K562 (cell line): ENCODE results near the gene NFKBIA. TPM values are rescaled to one million over a fixed set of nuclear protein-coding genes. Genes with fewer than 3 reads are reported as not detected.

Experiments used
- ATAC-seq: fragments of 200-7000 bp; cut with Tn5 transposase; 3 replicates; pipeline ENCODE4 v1.9.1; 2020; ENCODE audit warnings: moderate library complexity
- BruUV-seq: library from RNA; stranded (reverse); fragments of 400-500 nt; replicated peaks from 2 replicates; lab custom pipeline; 2021; lab: Mats Ljungman, UMichigan
- CTCF ChIA-PET: fragments of 300-600 bp; formaldehyde crosslinking; extraction: SDS; loops from one replicate; lab custom pipeline; 2021; ENCODE audit warnings: low intra/inter-chr PET ratio; lab: Yijun Ruan, JAX
- POLR2A ChIA-PET: fragments of 300-600, 350-650 bp; sonication (Branson Sonifier 250); formaldehyde crosslinking; extraction: SDS; loops from one replicate; lab custom pipeline; 2021; ENCODE audit warnings: antibody characterized with exemption, inconsistent platforms; lab: Yijun Ruan, JAX
- DNase-seq, 4 experiments: peaks; one replicate each; pipeline versions ENCODE4 v3.0.0 to v3.0.0-alpha.2; 2011 to 2018; ENCODE audit warnings: low spot score in 3 of 4, mixed read lengths in 3 of 4; ENCODE audit errors: extremely low read depth in 1 of 4
- FAIRE-seq: peaks from 2 replicates; lab custom pipeline; 2011; peaks lifted over from hg19 to GRCh38; lab: Jason Lieb, UNC
- H2AFZ ChIP-seq: 2 replicates; pipeline ENCODE4 v1.6.0; 2011; ENCODE audit warnings: low read depth, low read length, control low read depth, inconsistent platforms
- H3K27ac ChIP-seq: fragments of 200-600 bp; 3 replicates; pipeline ENCODE4 v1.8.0; 2011; ENCODE audit warnings: low read depth, mild to moderate bottlenecking, control low read depth, inconsistent platforms, low read length, moderate library complexity, mixed read lengths; ENCODE audit errors: extremely low read depth
- H3K27me3 ChIP-seq, 2 experiments: fragments of 300-600 bp in 1 of 2; 2 replicates in 1 of 2; 3 replicates in 1 of 2; pipeline versions ENCODE4 v1.6.0 to v1.8.0; 2011; ENCODE audit warnings: inconsistent platforms in 2 of 2, low read length in 2 of 2, mild to moderate bottlenecking in 1 of 2, mixed read lengths in 1 of 2, moderate library complexity in 1 of 2; ENCODE audit not compliant: control insufficient read depth in 2 of 2, insufficient read depth in 2 of 2
- H3K36me3 ChIP-seq: fragments of 300-600 bp; 3 replicates; pipeline ENCODE4 v1.8.0; 2011; ENCODE audit warnings: mild to moderate bottlenecking, low read length, inconsistent platforms; ENCODE audit not compliant: control insufficient read depth, insufficient read depth
- H3K4me1 ChIP-seq, 2 experiments: fragments of 200-600 bp in 1 of 2; replicated peaks in 1 of 2; 2 replicates in 1 of 2; 3 replicates in 1 of 2; pipeline versions ENCODE4 v1.5.1 to v1.8.0; 2011; ENCODE audit warnings: inconsistent platforms in 2 of 2, low read length in 2 of 2, mild to moderate bottlenecking in 1 of 2, mixed read lengths in 1 of 2, moderate library complexity in 1 of 2; ENCODE audit not compliant: control insufficient read depth in 2 of 2, insufficient read depth in 2 of 2
- H3K4me2 ChIP-seq: 2 replicates; pipeline ENCODE4 v1.6.1; 2011; ENCODE audit warnings: low read length, control low read depth, inconsistent platforms, mixed read lengths; ENCODE audit not compliant: insufficient read depth
- H3K4me3 ChIP-seq: fragments of 200-600 bp; sonication (generic), shearing (Covaris generic); 2 replicates; pipeline ENCODE4 v1.5.1; 2016; ENCODE audit warnings: control low read depth, inconsistent platforms
- H3K79me2 ChIP-seq: fragments of 200-600 bp; 3 replicates; pipeline ENCODE4 v1.8.0; 2011; ENCODE audit warnings: low read length, inconsistent platforms; ENCODE audit not compliant: control insufficient read depth, insufficient read depth
- H3K9ac ChIP-seq, 2 experiments: 2 replicates each; pipeline versions ENCODE4 v1.6.0 to v1.6.1; 2011; ENCODE audit warnings: low read depth in 2 of 2, low read length in 2 of 2, control low read depth in 1 of 2, inconsistent platforms in 1 of 2, mild to moderate bottlenecking in 1 of 2, mixed read lengths in 1 of 2; ENCODE audit not compliant: insufficient read depth in 1 of 2
- H3K9me1 ChIP-seq: one replicate; pipeline ENCODE4 v1.6.0; 2011; ENCODE audit warnings: inconsistent platforms, mild to moderate bottlenecking, low read length, moderate library complexity; ENCODE audit not compliant: control insufficient read depth, insufficient read depth
- H3K9me3 ChIP-seq: replicated peaks from 2 replicates; pipeline ENCODE4 v1.5.1; 2011; ENCODE audit warnings: low read depth, low read length, inconsistent platforms; ENCODE audit not compliant: control insufficient read depth, insufficient read depth
- H4K20me1 ChIP-seq: replicated peaks from 2 replicates; pipeline ENCODE4 v1.6.1; 2011; ENCODE audit warnings: low read length, inconsistent platforms, mixed read lengths; ENCODE audit not compliant: control insufficient read depth, insufficient read depth
- BCOR ChIP-seq: fragments of 450-650 bp; IDR thresholded peaks from 2 replicates; pipeline ENCODE4 v1.6.1; 2016
- CEBPB ChIP-seq: fragments of 450-650 bp; IDR thresholded peaks from 2 replicates; pipeline ENCODE4 v1.6.1; 2016; ENCODE audit warnings: missing genetic modification characterization, missing compliant biosample characterization
- EP300 ChIP-seq: IDR thresholded peaks from 2 replicates; pipeline ENCODE4 v1.6.1; 2012; ENCODE audit warnings: low read length, improper control_type of control experiment
- FOSL1 ChIP-seq: fragments of 200-800 bp; sonication (Bioruptor generic); conservative IDR thresholded peaks from 2 replicates; pipeline ENCODE4 v1.6.1; 2016; ENCODE audit warnings: missing genetic modification characterization, missing compliant biosample characterization
- FOXK2 ChIP-seq, 2 experiments: fragments of 450-650 bp; IDR thresholded peaks in 1 of 2; conservative IDR thresholded peaks in 1 of 2; 2 replicates each; pipeline ENCODE4 v1.6.1; 2016; ENCODE audit warnings: low read depth in 2 of 2, mild to moderate bottlenecking in 1 of 2
- NFXL1 ChIP-seq: fragments of 450-650 bp; formaldehyde crosslinking; IDR thresholded peaks from 2 replicates; pipeline ENCODE4 v1.4.0; 2021; ENCODE audit warnings: mild to moderate bottlenecking
- POLR2H ChIP-seq: IDR thresholded peaks from 2 replicates; pipeline ENCODE4 v1.6.1; 2016; ENCODE audit warnings: missing genetic modification characterization, low read depth, mild to moderate bottlenecking, control low read depth, missing compliant biosample characterization, moderate library complexity
- SP2 ChIP-seq: IDR thresholded peaks from 2 replicates; pipeline ENCODE4 v1.6.1; 2011; ENCODE audit warnings: mild to moderate bottlenecking, low read depth, low read length, moderate library complexity; ENCODE audit not compliant: poor library complexity, severe bottlenecking; ENCODE audit errors: extremely low read depth
- SRSF1 ChIP-seq: fragments of 200-400 bp; formaldehyde crosslinking; IDR thresholded peaks from 2 replicates; pipeline ENCODE4 v1.6.1; 2017; ENCODE audit warnings: mild to moderate bottlenecking, low read depth, low read length, moderate library complexity
- ZNF586 ChIP-seq: fragments of 450-650 bp; formaldehyde crosslinking; conservative IDR thresholded peaks from 2 replicates; pipeline ENCODE4 v1.4.0; 2020; ENCODE audit warnings: mild to moderate bottlenecking, moderate library complexity
- ZNF639 ChIP-seq, 2 experiments: fragments of 200-800 bp in 1 of 2; sonication (Bioruptor generic) in 1 of 2; sonication (generic) in 1 of 2; formaldehyde crosslinking in 1 of 2; IDR thresholded peaks in 1 of 2; conservative IDR thresholded peaks in 1 of 2; 2 replicates each; pipeline versions ENCODE4 v1.5.0 to v1.6.1; 2016 to 2020; ENCODE audit warnings: missing compliant biosample characterization in 1 of 2, missing genetic modification characterization in 1 of 2, missing genetic modification reagents in 1 of 2
- ZNF707 ChIP-seq: fragments of 250-450 bp; sonication (Bioruptor Pico); conservative IDR thresholded peaks from 2 replicates; pipeline ENCODE4 v1.8.0; 2022; ENCODE audit warnings: inconsistent platforms, mild to moderate bottlenecking, moderate library complexity
- WGBS: fragments of 100-300 bp; shearing (Covaris generic); methylation state at CpG from one replicate; pipeline ENCODE4 v1.1.6; 2016; ENCODE audit warnings: low coverage, mixed read lengths; ENCODE audit not compliant: insufficient coverage; ENCODE audit errors: missing lambda C conversion rate; 5-methylcytosine and 5-hydroxymethylcytosine counted together
- in situ Hi-C: fragments of 300-500 bp; cut with MboI; formaldehyde crosslinking; loops from 4 replicates; pipeline ENCODE4 v1.15.0; 2018; ENCODE audit warnings: inconsistent platforms, mixed read lengths
- intact Hi-C: fragments of 100-400 bp; cut with micrococcal nuclease; formaldehyde crosslinking; loops from 2 replicates; pipeline ENCODE4 v1.14.2; 2022
- polyA plus RNA-seq, 8 experiments: library from polyadenylated mRNA; depleted of rRNA in 4 of 8; stranded (reverse) in 5 of 8; unstranded in 3 of 8; fragments of >200 nt; fragmentation: Nextera tagmentation in 2 of 8; fragmentation: Illumina TruSeq in 1 of 8; extraction: Ambion mirVana in 2 of 8; extraction: Trizol in 1 of 8; gene quantifications; 2 replicates each; pipeline versions ENCODE4 v1.2.1 to v1.2.3, GENCODE V29; 2011 to 2014; ENCODE audit warnings: inconsistent platforms in 1 of 8, missing spikeins in 1 of 8
- total RNA-seq, 7 experiments: library from RNA; depleted of rRNA in 6 of 7; stranded (reverse); fragments of >200 nt in 6 of 7; fragmentation: Illumina TruSeq in 2 of 7; extraction: Trizol in 2 of 7; gene quantifications; 2 replicates each; pipeline versions ENCODE4 v1.2.1 to v1.2.3, GENCODE V29; 2011 to 2021; ENCODE audit warnings: low replicate concordance in 1 of 7
- TF ChIP-seq, protein P1 (sequence below): fragments of 450-650 bp; IDR thresholded peaks from 2 replicates; pipeline ENCODE4 v1.6.1; 2016; ENCODE audit warnings: borderline replicate concordance
- TF ChIP-seq, protein P2 (sequence below): fragments of 250-450 bp; sonication (Bioruptor Pico); IDR thresholded peaks from 2 replicates; pipeline ENCODE4 v1.4.0; 2020; ENCODE audit warnings: mild to moderate bottlenecking, moderate library complexity

The NFKBIA gene
- total and polyA plus RNA-seq, 9 of the 15 experiments (the other 6 are each of a cell fraction or from before 2014, with no cell fraction given), result 6.9 to 31.8 (median 18.2) TPM

DNA sequence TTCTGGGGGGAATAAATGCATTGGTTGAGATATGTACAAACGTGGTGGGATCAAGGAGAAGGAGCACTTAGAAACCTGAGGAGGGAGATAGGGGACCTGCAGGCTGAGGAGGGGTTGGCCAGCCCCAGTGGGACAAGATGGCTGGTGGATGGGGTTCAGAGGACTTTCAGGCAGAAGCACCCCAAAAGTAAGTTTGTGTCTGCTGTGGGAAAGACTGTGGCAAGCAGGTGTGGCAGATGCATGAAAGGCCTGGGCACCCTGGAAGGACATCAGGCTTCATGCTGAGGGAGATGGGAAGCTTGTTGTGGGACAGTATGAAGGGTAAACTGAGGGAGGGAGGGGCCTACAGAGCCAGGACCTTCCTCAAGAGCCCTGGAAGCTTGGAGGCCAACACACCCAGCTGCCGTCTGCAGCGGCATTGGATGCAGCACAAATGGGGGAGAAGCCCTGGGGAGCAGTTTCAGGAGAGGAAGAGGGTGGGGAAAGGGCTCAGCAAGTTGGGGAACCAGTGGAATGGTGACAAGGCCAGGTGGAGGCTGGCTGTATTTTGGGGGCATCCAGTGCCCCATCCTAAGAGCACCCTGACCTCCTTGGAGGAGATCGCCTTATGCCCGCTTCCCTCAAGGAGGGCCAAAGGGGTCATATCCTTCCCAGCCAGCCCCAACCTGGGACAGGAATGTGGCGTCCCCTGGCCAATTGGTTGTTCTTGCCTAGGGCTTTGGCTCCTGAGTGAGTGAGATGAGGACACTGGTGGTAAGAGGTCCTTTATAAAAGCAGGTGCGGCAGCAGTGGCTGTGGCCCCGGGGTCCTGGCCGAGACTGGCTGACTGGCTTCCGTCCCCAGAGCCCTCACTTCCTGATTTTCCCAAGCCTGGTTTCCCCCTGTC lies 20.7 kb downstream of the NFKBIA start:
- 83% methylated on average over 8 of the region's 10 CpGs for WGBS
- Histone ChIP-seq H3K9me1 (no peaks in the 10 kb centered on the region), H3K4me2 (no peak overlapping the region), H3K4me3 (no peak overlapping the region), H4K20me1 (no peaks in the 10 kb centered on the region), H2AFZ (peak overlapping the region; percentile 82), H3K27me3 (no peaks in the 10 kb centered on the region), H3K27ac (no peak overlapping the region), H3K9me3 (no peaks in the 10 kb centered on the region), H3K79me2 (no peaks in the 10 kb centered on the region), H3K36me3 (no peaks in the 10 kb centered on the region), H3K4me1 (peaks cover 30 to 31% of the 10 kb centered on the region in 2 experiments; a peak in 4 of 5 replicates), H3K9ac (peak overlapping the region in 1 of 2 experiments; percentile 83; a peak in 2 of 4 replicates)
- FAIRE-seq (no peak), ATAC-seq (no peak), DNase-seq (no peak)
- in situ Hi-C loops, result no loop called here
- no TSS peak for BruUV-seq
- POLR2A ChIA-PET, result interaction anchor here (0.7 to 3.3 kb wide), 2 partner anchors 16 to 44 kb away, joined by 4 to 16 read pairs; no protein-coding TSS in a partner anchor
- intact Hi-C loops, result no loop called here
- CTCF ChIA-PET, result no interaction called here
- no peak for TF ChIP-seq NFXL1 (CRISPR knock-in tag)
- TF ChIP-seq SP2, result no peak
- TF ChIP-seq FOXK2 (conservative IDR thresholded peaks at IDR 0.05 in 1 of 2, IDR thresholded peaks at IDR 0.05 in 1 of 2; ENCODE audit: low read depth in 2 of 2), result no peak
- TF ChIP-seq SRSF1, result no peak
- no peak for TF ChIP-seq ZNF639 (CRISPR knock-in tag; conservative IDR thresholded peaks at IDR 0.05 in 1 of 2, IDR thresholded peaks at IDR 0.05 in 1 of 2)
- TF ChIP-seq, protein P1, sequence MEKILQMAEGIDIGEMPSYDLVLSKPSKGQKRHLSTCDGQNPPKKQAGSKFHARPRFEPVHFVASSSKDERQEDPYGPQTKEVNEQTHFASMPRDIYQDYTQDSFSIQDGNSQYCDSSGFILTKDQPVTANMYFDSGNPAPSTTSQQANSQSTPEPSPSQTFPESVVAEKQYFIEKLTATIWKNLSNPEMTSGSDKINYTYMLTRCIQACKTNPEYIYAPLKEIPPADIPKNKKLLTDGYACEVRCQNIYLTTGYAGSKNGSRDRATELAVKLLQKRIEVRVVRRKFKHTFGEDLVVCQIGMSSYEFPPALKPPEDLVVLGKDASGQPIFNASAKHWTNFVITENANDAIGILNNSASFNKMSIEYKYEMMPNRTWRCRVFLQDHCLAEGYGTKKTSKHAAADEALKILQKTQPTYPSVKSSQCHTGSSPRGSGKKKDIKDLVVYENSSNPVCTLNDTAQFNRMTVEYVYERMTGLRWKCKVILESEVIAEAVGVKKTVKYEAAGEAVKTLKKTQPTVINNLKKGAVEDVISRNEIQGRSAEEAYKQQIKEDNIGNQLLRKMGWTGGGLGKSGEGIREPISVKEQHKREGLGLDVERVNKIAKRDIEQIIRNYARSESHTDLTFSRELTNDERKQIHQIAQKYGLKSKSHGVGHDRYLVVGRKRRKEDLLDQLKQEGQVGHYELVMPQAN, result no peak
- TF ChIP-seq FOSL1, result no peak
- no peak for TF ChIP-seq BCOR
- TF ChIP-seq POLR2H (tag), result no peak
- no peak for TF ChIP-seq CEBPB (tag)
- no peak for TF ChIP-seq ZNF707 (CRISPR knock-in tag)
- TF ChIP-seq, protein P2, sequence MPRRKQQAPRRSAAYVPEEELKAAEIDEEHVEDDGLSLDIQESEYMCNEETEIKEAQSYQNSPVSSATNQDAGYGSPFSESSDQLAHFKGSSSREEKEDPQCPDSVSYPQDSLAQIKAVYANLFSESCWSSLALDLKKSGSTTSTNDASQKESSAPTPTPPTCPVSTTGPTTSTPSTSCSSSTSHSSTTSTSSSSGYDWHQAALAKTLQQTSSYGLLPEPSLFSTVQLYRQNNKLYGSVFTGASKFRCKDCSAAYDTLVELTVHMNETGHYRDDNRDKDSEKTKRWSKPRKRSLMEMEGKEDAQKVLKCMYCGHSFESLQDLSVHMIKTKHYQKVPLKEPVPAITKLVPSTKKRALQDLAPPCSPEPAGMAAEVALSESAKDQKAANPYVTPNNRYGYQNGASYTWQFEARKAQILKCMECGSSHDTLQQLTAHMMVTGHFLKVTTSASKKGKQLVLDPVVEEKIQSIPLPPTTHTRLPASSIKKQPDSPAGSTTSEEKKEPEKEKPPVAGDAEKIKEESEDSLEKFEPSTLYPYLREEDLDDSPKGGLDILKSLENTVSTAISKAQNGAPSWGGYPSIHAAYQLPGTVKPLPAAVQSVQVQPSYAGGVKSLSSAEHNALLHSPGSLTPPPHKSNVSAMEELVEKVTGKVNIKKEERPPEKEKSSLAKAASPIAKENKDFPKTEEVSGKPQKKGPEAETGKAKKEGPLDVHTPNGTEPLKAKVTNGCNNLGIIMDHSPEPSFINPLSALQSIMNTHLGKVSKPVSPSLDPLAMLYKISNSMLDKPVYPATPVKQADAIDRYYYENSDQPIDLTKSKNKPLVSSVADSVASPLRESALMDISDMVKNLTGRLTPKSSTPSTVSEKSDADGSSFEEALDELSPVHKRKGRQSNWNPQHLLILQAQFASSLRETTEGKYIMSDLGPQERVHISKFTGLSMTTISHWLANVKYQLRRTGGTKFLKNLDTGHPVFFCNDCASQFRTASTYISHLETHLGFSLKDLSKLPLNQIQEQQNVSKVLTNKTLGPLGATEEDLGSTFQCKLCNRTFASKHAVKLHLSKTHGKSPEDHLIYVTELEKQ (CRISPR knock-in tag), result no peak
- no peak for TF ChIP-seq EP300
- TF ChIP-seq ZNF586 (CRISPR knock-in tag), result no peak
